ENCODE data around the gene DCLK2.

Gene DCLK2

GRCh38 chr4:150078041-150078578 lies at the start of gene DCLK2:
TSS of gene DCLK2 (plus strand) at chr4:150078445. CDS start at chr4:150079028, 583 bp downstream.
- DNase-seq (ENCODE audit: low read depth) = no peak

- DNase-seq (ENCODE audit: low read depth) = no peak
These were observed 45.7 kb upstream of the DCLK2 start for GRCh38 chr4:150032541-150032940.

- DNase-seq (ENCODE audit: low read depth) = no peak
These were observed 45.2 kb upstream of the DCLK2 start for GRCh38 chr4:150033081-150033480.

- DNase-seq (ENCODE audit: low read depth) = no peak
These were observed 44.3 kb upstream of the DCLK2 start for GRCh38 chr4:150033901-150034300.

GRCh38 chr4:150037251-150037856 lies 40.9 kb upstream of the DCLK2 start:
- no peak for DNase-seq (ENCODE audit: low read depth)

- no peak for DNase-seq (ENCODE audit: low read depth)
These were observed 39.7 kb upstream of the DCLK2 start for GRCh38 chr4:150038335-150039076.

- DNase-seq (ENCODE audit: low read depth) = no peak
These were observed 38.7 kb upstream of the DCLK2 start for GRCh38 chr4:150039274-150040127.

GRCh38 chr4:150044517-150044916 lies 33.7 kb upstream of the DCLK2 start:
- DNase-seq (ENCODE audit: low read depth) = no peak

GRCh38 chr4:150045410-150045809 lies 32.8 kb upstream of the DCLK2 start:
- DNase-seq (ENCODE audit: low read depth) = no peak

GRCh38 chr4:150046728-150047217 lies 31.5 kb upstream of the DCLK2 start:
- no peak for DNase-seq (ENCODE audit: low read depth)

- DNase-seq (ENCODE audit: low read depth) = no peak
These were observed 30.7 kb upstream of the DCLK2 start for GRCh38 chr4:150047546-150047945.

GRCh38 chr4:150049682-150050081 lies 28.6 kb upstream of the DCLK2 start:
- DNase-seq (ENCODE audit: low read depth) = no peak

- DNase-seq (ENCODE audit: low read depth) = no peak
These were observed 27.7 kb upstream of the DCLK2 start for GRCh38 chr4:150050566-150050965.

- DNase-seq (ENCODE audit: low read depth) = no peak
These were observed 27.1 kb upstream of the DCLK2 start for GRCh38 chr4:150051111-150051510.

GRCh38 chr4:150055467-150055866 lies 22.8 kb upstream of the DCLK2 start:
- DNase-seq (ENCODE audit: low read depth) = no peak

GRCh38 chr4:150056569-150056968 lies 21.7 kb upstream of the DCLK2 start:
- no peak for DNase-seq (ENCODE audit: low read depth)

GRCh38 chr4:150061086-150061776 lies 17.0 kb upstream of the DCLK2 start:
- no peak for DNase-seq (ENCODE audit: low read depth)

GRCh38 chr4:150063128-150063527 lies 15.1 kb upstream of the DCLK2 start:
- no peak for DNase-seq (ENCODE audit: low read depth)

GRCh38 chr4:150065740-150066139 lies 12.5 kb upstream of the DCLK2 start:
- DNase-seq (ENCODE audit: low read depth) = no peak

- DNase-seq (ENCODE audit: low read depth) = no peak
These were observed 10.4 kb upstream of the DCLK2 start for GRCh38 chr4:150067859-150068258.

GRCh38 chr4:150068300-150068960 lies 9.8 kb upstream of the DCLK2 start:
- no peak for DNase-seq (ENCODE audit: low read depth)
